ENCODE data around the gene IMMP2L.

DNA sequence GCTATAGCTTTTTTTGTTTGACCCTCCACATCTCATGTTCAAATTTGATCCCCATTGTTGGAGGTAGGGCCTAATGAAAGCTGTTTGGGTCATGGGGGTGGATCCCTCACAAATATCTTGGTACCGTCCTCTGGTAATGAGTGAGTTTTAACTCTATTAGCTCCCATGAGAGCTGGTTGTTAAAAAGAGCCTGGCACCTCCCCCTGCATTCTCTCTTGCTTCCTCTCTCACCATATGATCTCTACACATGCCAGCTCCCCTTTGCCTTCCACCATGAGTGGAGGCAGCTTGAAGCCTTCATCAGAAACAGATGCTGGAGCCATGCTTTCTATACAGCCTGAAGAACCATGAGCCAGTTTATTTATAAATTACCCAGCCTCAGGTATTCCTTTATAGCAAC, 43.0 kb upstream of the IMMP2L start:
- TF ChIP-seq, protein P1, sequence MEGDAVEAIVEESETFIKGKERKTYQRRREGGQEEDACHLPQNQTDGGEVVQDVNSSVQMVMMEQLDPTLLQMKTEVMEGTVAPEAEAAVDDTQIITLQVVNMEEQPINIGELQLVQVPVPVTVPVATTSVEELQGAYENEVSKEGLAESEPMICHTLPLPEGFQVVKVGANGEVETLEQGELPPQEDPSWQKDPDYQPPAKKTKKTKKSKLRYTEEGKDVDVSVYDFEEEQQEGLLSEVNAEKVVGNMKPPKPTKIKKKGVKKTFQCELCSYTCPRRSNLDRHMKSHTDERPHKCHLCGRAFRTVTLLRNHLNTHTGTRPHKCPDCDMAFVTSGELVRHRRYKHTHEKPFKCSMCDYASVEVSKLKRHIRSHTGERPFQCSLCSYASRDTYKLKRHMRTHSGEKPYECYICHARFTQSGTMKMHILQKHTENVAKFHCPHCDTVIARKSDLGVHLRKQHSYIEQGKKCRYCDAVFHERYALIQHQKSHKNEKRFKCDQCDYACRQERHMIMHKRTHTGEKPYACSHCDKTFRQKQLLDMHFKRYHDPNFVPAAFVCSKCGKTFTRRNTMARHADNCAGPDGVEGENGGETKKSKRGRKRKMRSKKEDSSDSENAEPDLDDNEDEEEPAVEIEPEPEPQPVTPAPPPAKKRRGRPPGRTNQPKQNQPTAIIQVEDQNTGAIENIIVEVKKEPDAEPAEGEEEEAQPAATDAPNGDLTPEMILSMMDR (IDR thresholded peaks at IDR 0.05): no peak
- TF ChIP-seq POLR2A (IDR thresholded peaks at IDR 0.05; ENCODE audit: low read depth): no peak

Measured in esophagus muscularis mucosa (tissue), 3 donors.